ENCODE results near the gene RABGGTB.

The RABGGTB gene

GRCh38 chr1:75794382-75794781 lies 8.3 kb downstream of the RABGGTB start:
- Histone ChIP-seq H3K4me2 (ENCODE audit: low read depth, low read length, poor library complexity, severe bottlenecking) (peak overlapping the region; percentile 89), H3K27me3 (ENCODE audit: insufficient read depth, low read length, poor library complexity, severe bottlenecking) (no peaks in the 10 kb centered on the region), H3K4me1 (ENCODE audit: insufficient read depth, low read length, poor library complexity, severe bottlenecking) (peaks cover 44% of the 10 kb centered on the region), H2AFZ (ENCODE audit: low read length) (no peak overlapping the region), H3K9me3 (ENCODE audit: insufficient read depth, low read depth, low read length) (no peaks in the 10 kb centered on the region), H3K9me2 (replicated peaks; ENCODE audit: low read depth, low read length) (no peaks in the 10 kb centered on the region), H3F3A (ENCODE audit: low read depth) (no peaks in the 10 kb centered on the region), H3K79me2 (ENCODE audit: insufficient read depth, low read length) (peaks cover 49% of the 10 kb centered on the region), H3K9ac (ENCODE audit: low read depth, low read length, poor library complexity, severe bottlenecking) (no peak overlapping the region), H3K4me3 (ENCODE audit: low read length, poor library complexity, severe bottlenecking) (peak overlapping the region; percentile 98), H4K20me1 (ENCODE audit: insufficient read depth, low read length, poor library complexity, severe bottlenecking) (peaks cover 59% of the 10 kb centered on the region), H3K36me3 (ENCODE audit: insufficient read depth, low read length) (peaks cover 64% of the 10 kb centered on the region)
- TF ChIP-seq EZH2phosphoT487 (IDR thresholded peaks at IDR 0.05; ENCODE audit: borderline replicate concordance) (no peak), CTCF (conservative IDR thresholded peaks at IDR 0.05; ENCODE audit: low read length) (no peak)

GRCh38 chr1:75795703-75796193 lies 9.7 kb downstream of the RABGGTB start:
- peaks cover 35% of the 10 kb centered on the region for H3K79me2 ChIP-seq (ENCODE audit: insufficient read depth, low read length)
- no peaks in the 10 kb centered on the region for H3K27me3 ChIP-seq (ENCODE audit: insufficient read depth, low read length, poor library complexity, severe bottlenecking)
- H3F3A ChIP-seq (ENCODE audit: low read depth): no peaks in the 10 kb centered on the region
- H3K4me1 ChIP-seq (ENCODE audit: insufficient read depth, low read length, poor library complexity, severe bottlenecking): peaks cover 35% of the 10 kb centered on the region
- H4K20me1 ChIP-seq (ENCODE audit: insufficient read depth, low read length, poor library complexity, severe bottlenecking): peaks cover 45% of the 10 kb centered on the region
- H3K4me3 ChIP-seq (ENCODE audit: low read length, poor library complexity, severe bottlenecking): no peak overlapping the region
- H3K9ac ChIP-seq (ENCODE audit: low read depth, low read length, poor library complexity, severe bottlenecking): no peak overlapping the region
- no peaks in the 10 kb centered on the region for H3K9me2 ChIP-seq (replicated peaks; ENCODE audit: low read depth, low read length)
- H3K36me3 ChIP-seq (ENCODE audit: insufficient read depth, low read length): peaks cover 55% of the 10 kb centered on the region
- H3K9me3 ChIP-seq (ENCODE audit: insufficient read depth, low read depth, low read length): no peaks in the 10 kb centered on the region
- H3K4me2 ChIP-seq (ENCODE audit: low read depth, low read length, poor library complexity, severe bottlenecking): no peak overlapping the region
- no peak for TF ChIP-seq CTCF (conservative IDR thresholded peaks at IDR 0.05; ENCODE audit: low read length)
- no peak for TF ChIP-seq EZH2phosphoT487 (IDR thresholded peaks at IDR 0.05; ENCODE audit: borderline replicate concordance)
- H2AFZ ChIP-seq (ENCODE audit: low read length): no peak overlapping the region

- H3K79me2 ChIP-seq (ENCODE audit: insufficient read depth, low read length): peaks cover 26% of the 10 kb centered on the region
- peaks cover 26% of the 10 kb centered on the region for H3K4me1 ChIP-seq (ENCODE audit: insufficient read depth, low read length, poor library complexity, severe bottlenecking)
- no peaks in the 10 kb centered on the region for H3K9me2 ChIP-seq (replicated peaks; ENCODE audit: low read depth, low read length)
- peaks cover 46% of the 10 kb centered on the region for H3K36me3 ChIP-seq (ENCODE audit: insufficient read depth, low read length)
- no peak within 1 kb of the TSS for H3K9ac ChIP-seq (ENCODE audit: low read depth, low read length, poor library complexity, severe bottlenecking)
- TF ChIP-seq EZH2phosphoT487 (IDR thresholded peaks at IDR 0.05; ENCODE audit: borderline replicate concordance) (no peak), CTCF (conservative IDR thresholded peaks at IDR 0.05; ENCODE audit: low read length) (no peak)
- H3K4me3 ChIP-seq (ENCODE audit: low read length, poor library complexity, severe bottlenecking): no peak within 1 kb of the TSS
- no peak within 1 kb of the TSS for H2AFZ ChIP-seq (ENCODE audit: low read length)
- H3K9me3 ChIP-seq (ENCODE audit: insufficient read depth, low read depth, low read length): no peaks in the 10 kb centered on the region
- H4K20me1 ChIP-seq (ENCODE audit: insufficient read depth, low read length, poor library complexity, severe bottlenecking): peaks cover 36% of the 10 kb centered on the region
- no peaks in the 10 kb centered on the region for H3F3A ChIP-seq (ENCODE audit: low read depth)
- H3K4me2 ChIP-seq (ENCODE audit: low read depth, low read length, poor library complexity, severe bottlenecking): no peak within 1 kb of the TSS
- no peaks in the 10 kb centered on the region for H3K27me3 ChIP-seq (ENCODE audit: insufficient read depth, low read length, poor library complexity, severe bottlenecking)
Observed at GRCh38 chr1:75796376-75797272, 10.6 kb downstream of the RABGGTB start, which contains the start of gene MSH4. TSS of gene MSH4 (plus strand) at chr1:75796882. CDS start at chr1:75796986, 104 bp downstream.

Data from Loucy (cell line).